ENCODE data around the gene HIBADH.
A peak's percentile ranks its signal among the peaks of the same experiment; 100 is the strongest.
"Not testable (repeated sequence)": the region's sequence is repeated elsewhere in the genome, so short reads cannot be mapped to it uniquely, and the experiment has no call there.

HIBADH gene

GRCh38 chr7:27690649-27691048, 28.0 kb upstream of the HIBADH start:
- Histone ChIP-seq H3K9ac (ENCODE audit: low read length) (no peak overlapping the region), H3K36me3 (ENCODE audit: control insufficient read depth, insufficient read depth, low read length) (no peaks in the 10 kb centered on the region), H3K4me1 (ENCODE audit: control insufficient read depth, insufficient read depth, low read length) (no peaks in the 10 kb centered on the region), H3K27me3 (ENCODE audit: control insufficient read depth, insufficient read depth, low read length) (no peaks in the 10 kb centered on the region), H3K4me3 (ENCODE audit: low read length) (no peak overlapping the region), H3K27ac (ENCODE audit: low read depth, low read length) (no peak overlapping the region)

- Histone ChIP-seq H3K27ac (ENCODE audit: low read depth, low read length) (no peak overlapping the region), H3K4me3 (ENCODE audit: low read length) (no peak overlapping the region), H3K36me3 (ENCODE audit: control insufficient read depth, insufficient read depth, low read length) (no peaks in the 10 kb centered on the region), H3K27me3 (ENCODE audit: control insufficient read depth, insufficient read depth, low read length) (no peaks in the 10 kb centered on the region), H3K9ac (ENCODE audit: low read length) (no peak overlapping the region), H3K4me1 (ENCODE audit: control insufficient read depth, insufficient read depth, low read length) (no peaks in the 10 kb centered on the region)
Observed at GRCh38 chr7:27689591-27690164, 27.0 kb upstream of the HIBADH start.

GRCh38 chr7:27689150-27689549, 26.5 kb upstream of the HIBADH start:
- Histone ChIP-seq H3K27ac (ENCODE audit: low read depth, low read length) (no peak overlapping the region), H3K9ac (ENCODE audit: low read length) (no peak overlapping the region), H3K4me1 (ENCODE audit: control insufficient read depth, insufficient read depth, low read length) (no peaks in the 10 kb centered on the region), H3K4me3 (ENCODE audit: low read length) (no peak overlapping the region), H3K36me3 (ENCODE audit: control insufficient read depth, insufficient read depth, low read length) (no peaks in the 10 kb centered on the region), H3K27me3 (ENCODE audit: control insufficient read depth, insufficient read depth, low read length) (no peaks in the 10 kb centered on the region)

GRCh38 chr7:27688646-27689045, 26.0 kb upstream of the HIBADH start:
- H3K4me3 ChIP-seq (ENCODE audit: low read length) = no peak overlapping the region
- no peaks in the 10 kb centered on the region for H3K27me3 ChIP-seq (ENCODE audit: control insufficient read depth, insufficient read depth, low read length)
- no peaks in the 10 kb centered on the region for H3K36me3 ChIP-seq (ENCODE audit: control insufficient read depth, insufficient read depth, low read length)
- H3K9ac ChIP-seq (ENCODE audit: low read length) = no peak overlapping the region
- H3K4me1 ChIP-seq (ENCODE audit: control insufficient read depth, insufficient read depth, low read length) = no peaks in the 10 kb centered on the region
- H3K27ac ChIP-seq (ENCODE audit: low read depth, low read length) = no peak overlapping the region

GRCh38 chr7:27688056-27688455, 25.4 kb upstream of the HIBADH start:
- no peaks in the 10 kb centered on the region for H3K27me3 ChIP-seq (ENCODE audit: control insufficient read depth, insufficient read depth, low read length)
- H3K4me1 ChIP-seq (ENCODE audit: control insufficient read depth, insufficient read depth, low read length) = no peaks in the 10 kb centered on the region
- H3K36me3 ChIP-seq (ENCODE audit: control insufficient read depth, insufficient read depth, low read length) = no peaks in the 10 kb centered on the region
- H3K27ac ChIP-seq (ENCODE audit: low read depth, low read length) = no peak overlapping the region
- no peak overlapping the region for H3K4me3 ChIP-seq (ENCODE audit: low read length)
- H3K9ac ChIP-seq (ENCODE audit: low read length) = no peak overlapping the region

GRCh38 chr7:27686315-27686714, 23.6 kb upstream of the HIBADH start:
- no peaks in the 10 kb centered on the region for H3K27me3 ChIP-seq (ENCODE audit: control insufficient read depth, insufficient read depth, low read length)
- no peak overlapping the region for H3K9ac ChIP-seq (ENCODE audit: low read length)
- no peaks in the 10 kb centered on the region for H3K36me3 ChIP-seq (ENCODE audit: control insufficient read depth, insufficient read depth, low read length)
- H3K27ac ChIP-seq (ENCODE audit: low read depth, low read length) = no peak overlapping the region
- H3K4me3 ChIP-seq (ENCODE audit: low read length) = no peak overlapping the region
- no peaks in the 10 kb centered on the region for H3K4me1 ChIP-seq (ENCODE audit: control insufficient read depth, insufficient read depth, low read length)

GRCh38 chr7:27685893-27686292, 23.2 kb upstream of the HIBADH start:
- no peak overlapping the region for H3K9ac ChIP-seq (ENCODE audit: low read length)
- H3K36me3 ChIP-seq (ENCODE audit: control insufficient read depth, insufficient read depth, low read length) = no peaks in the 10 kb centered on the region
- no peaks in the 10 kb centered on the region for H3K27me3 ChIP-seq (ENCODE audit: control insufficient read depth, insufficient read depth, low read length)
- H3K4me1 ChIP-seq (ENCODE audit: control insufficient read depth, insufficient read depth, low read length) = no peaks in the 10 kb centered on the region
- H3K27ac ChIP-seq (ENCODE audit: low read depth, low read length) = no peak overlapping the region
- no peak overlapping the region for H3K4me3 ChIP-seq (ENCODE audit: low read length)

GRCh38 chr7:27685209-27685608, 22.5 kb upstream of the HIBADH start:
- H3K4me1 ChIP-seq (ENCODE audit: control insufficient read depth, insufficient read depth, low read length) = no peaks in the 10 kb centered on the region
- H3K27ac ChIP-seq (ENCODE audit: low read depth, low read length) = no peak overlapping the region
- no peak overlapping the region for H3K4me3 ChIP-seq (ENCODE audit: low read length)
- H3K36me3 ChIP-seq (ENCODE audit: control insufficient read depth, insufficient read depth, low read length) = no peaks in the 10 kb centered on the region
- H3K27me3 ChIP-seq (ENCODE audit: control insufficient read depth, insufficient read depth, low read length) = no peaks in the 10 kb centered on the region
- no peak overlapping the region for H3K9ac ChIP-seq (ENCODE audit: low read length)

- Histone ChIP-seq H3K27ac (ENCODE audit: low read depth, low read length) (no peak overlapping the region), H3K27me3 (ENCODE audit: control insufficient read depth, insufficient read depth, low read length) (no peaks in the 10 kb centered on the region), H3K36me3 (ENCODE audit: control insufficient read depth, insufficient read depth, low read length) (no peaks in the 10 kb centered on the region), H3K4me1 (ENCODE audit: control insufficient read depth, insufficient read depth, low read length) (no peaks in the 10 kb centered on the region), H3K9ac (ENCODE audit: low read length) (no peak overlapping the region), H3K4me3 (ENCODE audit: low read length) (no peak overlapping the region)
Observed at GRCh38 chr7:27684491-27684890, 21.8 kb upstream of the HIBADH start.

GRCh38 chr7:27680610-27681009, 17.9 kb upstream of the HIBADH start:
- H3K4me3 ChIP-seq (ENCODE audit: low read length) = no peak overlapping the region
- no peaks in the 10 kb centered on the region for H3K36me3 ChIP-seq (ENCODE audit: control insufficient read depth, insufficient read depth, low read length)
- H3K27me3 ChIP-seq (ENCODE audit: control insufficient read depth, insufficient read depth, low read length) = no peaks in the 10 kb centered on the region
- no peak overlapping the region for H3K27ac ChIP-seq (ENCODE audit: low read depth, low read length)
- no peaks in the 10 kb centered on the region for H3K4me1 ChIP-seq (ENCODE audit: control insufficient read depth, insufficient read depth, low read length)
- no peak overlapping the region for H3K9ac ChIP-seq (ENCODE audit: low read length)

- Histone ChIP-seq H3K36me3 (ENCODE audit: control insufficient read depth, insufficient read depth, low read length) (no peaks in the 10 kb centered on the region), H3K27me3 (ENCODE audit: control insufficient read depth, insufficient read depth, low read length) (no peaks in the 10 kb centered on the region), H3K4me1 (ENCODE audit: control insufficient read depth, insufficient read depth, low read length) (no peaks in the 10 kb centered on the region), H3K9ac (ENCODE audit: low read length) (no peak overlapping the region), H3K27ac (ENCODE audit: low read depth, low read length) (peak overlapping the region; percentile 62), H3K4me3 (ENCODE audit: low read length) (no peak overlapping the region)
Observed at GRCh38 chr7:27678617-27679260, 16.1 kb upstream of the HIBADH start.

- H3K27me3 ChIP-seq (ENCODE audit: control insufficient read depth, insufficient read depth, low read length) = no peaks in the 10 kb centered on the region
- H3K4me3 ChIP-seq (ENCODE audit: low read length) = no peak overlapping the region
- peak overlapping the region; percentile 69 for H3K27ac ChIP-seq (ENCODE audit: low read depth, low read length)
- no peaks in the 10 kb centered on the region for H3K4me1 ChIP-seq (ENCODE audit: control insufficient read depth, insufficient read depth, low read length)
- no peaks in the 10 kb centered on the region for H3K36me3 ChIP-seq (ENCODE audit: control insufficient read depth, insufficient read depth, low read length)
- H3K9ac ChIP-seq (ENCODE audit: low read length) = no peak overlapping the region
Observed at GRCh38 chr7:27677912-27678612, 15.4 kb upstream of the HIBADH start.

- not testable (repeated sequence) for H3K4me1 ChIP-seq (ENCODE audit: control insufficient read depth, insufficient read depth, low read length); H3K9ac ChIP-seq (ENCODE audit: low read length); H3K4me3 ChIP-seq (ENCODE audit: low read length); H3K36me3 ChIP-seq (ENCODE audit: control insufficient read depth, insufficient read depth, low read length); H3K27me3 ChIP-seq (ENCODE audit: control insufficient read depth, insufficient read depth, low read length); H3K27ac ChIP-seq (ENCODE audit: low read depth, low read length)
Observed at GRCh38 chr7:27674126-27674525, 11.4 kb upstream of the HIBADH start.
